Measurements from ENCODE around the gene RIPPLY2.
A peak's percentile ranks its signal among the peaks of the same experiment; 100 is the strongest.

Gene RIPPLY2

GRCh38 chr6:83859410-83860358 is 6.5 kb downstream of the RIPPLY2 start, which contains the start of gene CYB5R4:
TSS of gene CYB5R4 (plus strand) at chr6:83859689. CDS start at chr6:83859783, 94 bp downstream.
- peak; percentile 86 to 90 for DNase-seq (ENCODE audit: extremely low read depth in 1 of 2, low read depth in 1 of 2)

GRCh38 chr6:83860359-83860755 is 7.2 kb downstream of the RIPPLY2 start:
- DNase-seq (ENCODE audit: extremely low read depth in 1 of 2, low read depth in 1 of 2), result no peak

DNA sequence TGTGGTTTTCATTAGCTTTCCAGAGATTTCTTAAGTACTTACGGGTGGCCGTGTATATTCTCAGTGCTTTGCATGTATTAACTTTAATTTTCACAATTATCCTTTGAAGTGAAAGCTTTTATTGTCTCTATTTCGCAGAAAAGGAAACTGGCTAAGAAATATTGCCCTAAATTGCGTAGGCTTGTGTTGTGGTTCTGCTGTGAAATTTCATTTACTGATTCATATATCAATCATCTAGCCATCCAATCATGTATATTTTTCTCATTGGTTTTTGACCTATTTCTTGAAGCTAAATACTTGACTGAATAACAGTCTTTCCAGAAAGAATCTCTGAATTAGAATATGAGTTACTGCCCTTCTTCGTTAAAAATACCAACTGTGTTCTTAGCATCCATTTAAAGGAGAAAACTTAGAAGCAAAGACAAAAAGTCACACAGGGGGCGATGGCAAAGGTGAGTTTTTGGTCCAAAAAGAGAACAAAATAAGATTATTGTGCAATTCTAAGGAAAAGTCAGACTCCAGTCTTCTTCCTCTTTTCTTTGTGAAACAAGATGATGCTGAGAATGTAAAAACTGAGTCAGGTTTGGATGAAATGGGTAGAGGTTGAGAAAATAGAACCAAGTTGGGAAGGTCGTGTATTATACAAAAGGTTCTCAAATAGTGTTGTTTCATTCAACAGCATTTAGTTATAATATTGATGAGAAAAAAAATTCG is 7.8 kb downstream of the RIPPLY2 start:
- no peak for DNase-seq (ENCODE audit: extremely low read depth in 1 of 2, low read depth in 1 of 2)

GRCh38 chr6:83862776-83863471 is 9.8 kb downstream of the RIPPLY2 start:
- DNase-seq (ENCODE audit: extremely low read depth in 1 of 2, low read depth in 1 of 2), result no peak

- no peak for DNase-seq (ENCODE audit: extremely low read depth in 1 of 2, low read depth in 1 of 2)
Observed at GRCh38 chr6:83867043-83867442, 13.9 kb downstream of the RIPPLY2 start.

- no peak for DNase-seq (ENCODE audit: extremely low read depth in 1 of 2, low read depth in 1 of 2)
Observed at GRCh38 chr6:83867527-83868161, 14.5 kb downstream of the RIPPLY2 start.

DNA sequence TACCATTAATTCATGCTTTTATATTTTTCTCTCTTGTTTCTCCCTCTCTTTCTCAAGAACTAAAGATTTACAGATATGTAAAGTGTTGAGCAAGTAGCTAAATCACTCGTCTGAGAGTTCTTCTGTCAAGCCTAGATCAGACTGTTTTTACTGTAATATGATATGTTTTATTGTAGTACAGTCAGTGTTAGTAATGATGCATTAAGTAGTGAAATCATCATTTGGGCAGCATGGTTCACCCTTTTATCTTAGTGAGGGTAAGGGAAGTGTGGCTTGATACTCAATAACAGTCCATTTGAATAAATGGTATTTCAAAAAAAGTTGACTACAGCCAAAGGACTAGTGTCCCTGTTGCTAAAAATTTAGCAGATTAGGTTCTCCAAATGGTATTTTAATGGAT is 15.5 kb downstream of the RIPPLY2 start:
- no peak for DNase-seq (ENCODE audit: extremely low read depth in 1 of 2, low read depth in 1 of 2)

DNA sequence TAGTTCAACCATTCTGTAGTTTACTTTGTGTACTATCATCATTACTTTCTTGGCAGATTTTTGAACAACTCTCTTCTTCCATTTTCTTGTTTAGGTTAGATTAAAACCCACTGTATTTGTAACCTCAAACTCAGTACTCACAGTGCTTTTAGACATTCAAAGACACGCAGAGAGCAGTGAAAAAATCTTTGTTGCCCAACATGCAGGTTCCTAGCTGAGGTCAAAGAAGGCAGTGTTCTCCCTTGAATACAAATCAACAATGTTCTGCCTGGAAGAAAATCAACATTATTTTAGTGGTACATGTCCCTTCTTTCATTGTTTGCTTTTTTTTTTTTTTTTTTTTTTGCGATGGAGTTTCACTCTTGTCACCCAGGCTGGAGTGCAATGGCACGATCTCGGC is 17.5 kb downstream of the RIPPLY2 start:
- no peak for DNase-seq (ENCODE audit: extremely low read depth in 1 of 2, low read depth in 1 of 2)

DNA sequence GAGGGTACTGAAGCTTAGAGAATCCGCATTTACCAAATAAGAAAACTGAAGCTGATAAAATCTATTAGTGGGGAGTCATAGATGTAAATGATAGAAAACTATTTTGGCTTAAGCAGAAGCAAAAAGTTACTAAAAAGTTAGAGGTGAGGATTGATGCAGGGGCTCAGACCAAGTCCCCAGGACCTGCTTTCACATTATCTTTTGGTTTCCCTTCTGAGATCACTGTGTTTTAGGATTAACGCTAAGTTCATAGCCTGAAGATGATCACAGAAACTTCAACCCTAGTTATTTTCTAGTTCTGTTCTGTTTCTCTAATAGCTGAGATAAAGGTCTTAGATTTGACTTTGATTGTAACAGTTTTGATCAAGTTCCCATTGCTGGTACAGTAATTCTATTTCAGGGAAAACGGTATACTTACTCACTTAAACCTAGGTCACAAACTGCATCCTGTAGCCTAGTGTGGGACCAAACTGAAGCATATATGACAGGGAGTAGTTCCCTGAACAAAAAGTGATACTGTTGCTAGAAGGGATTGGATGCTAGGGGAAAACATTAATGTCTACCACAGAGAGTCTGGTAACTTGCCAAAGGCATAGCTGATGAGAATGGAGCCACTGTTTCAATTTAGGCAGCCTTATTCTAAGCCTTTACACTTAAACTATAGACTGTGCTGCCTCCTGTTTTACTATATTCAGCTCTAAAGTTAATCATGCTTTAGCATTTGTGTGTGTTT is 19.4 kb downstream of the RIPPLY2 start:
- no peak for DNase-seq (ENCODE audit: extremely low read depth in 1 of 2, low read depth in 1 of 2)

- DNase-seq (ENCODE audit: extremely low read depth in 1 of 2, low read depth in 1 of 2), result no peak
Observed at GRCh38 chr6:83873869-83874268, 20.7 kb downstream of the RIPPLY2 start.

DNA sequence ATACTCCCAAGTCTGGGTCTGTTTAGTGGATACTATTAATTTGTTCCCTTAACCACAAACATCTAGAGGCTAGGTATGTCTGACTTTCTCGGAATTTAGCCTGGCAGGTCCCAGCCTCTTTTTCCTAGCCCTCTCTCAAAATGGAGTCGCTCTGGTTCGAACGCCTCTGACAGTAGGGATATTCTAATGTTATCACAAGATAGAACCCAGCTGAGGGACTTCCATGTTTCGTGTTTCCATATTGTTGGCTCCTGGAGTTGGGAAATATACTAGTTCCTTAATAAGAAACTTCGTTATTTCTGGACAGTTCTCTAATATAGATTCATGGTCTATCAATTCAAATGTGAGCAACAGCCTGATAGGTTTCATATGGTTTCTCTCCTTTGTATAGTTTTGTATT is 22.7 kb downstream of the RIPPLY2 start:
- DNase-seq (ENCODE audit: extremely low read depth in 1 of 2, low read depth in 1 of 2), result no peak

GRCh38 chr6:83878902-83879644 is 25.9 kb downstream of the RIPPLY2 start:
- DNase-seq (ENCODE audit: extremely low read depth in 1 of 2, low read depth in 1 of 2), result no peak

DNA sequence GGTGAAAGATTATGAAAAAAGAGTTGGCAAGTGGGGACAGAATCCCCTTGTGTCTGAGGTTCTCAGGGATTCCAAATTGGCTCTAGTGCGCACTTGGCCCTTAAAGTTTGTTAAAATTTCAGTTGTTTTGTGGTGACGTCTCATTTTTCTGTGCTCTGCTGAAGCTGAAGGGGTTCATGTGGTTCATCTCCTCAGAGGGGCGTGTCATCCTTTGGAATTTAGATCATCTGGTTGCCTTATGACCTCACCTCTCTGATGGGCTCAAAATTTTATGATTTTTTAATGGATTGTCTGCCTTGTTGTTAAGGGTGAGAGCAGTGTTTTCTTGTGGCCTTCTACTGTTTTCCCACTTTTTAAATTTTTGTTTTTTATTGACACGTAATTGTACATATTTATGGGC is 26.6 kb downstream of the RIPPLY2 start:
- DNase-seq (ENCODE audit: extremely low read depth in 1 of 2, low read depth in 1 of 2), result no peak

GRCh38 chr6:83883240-83883639 is 30.1 kb downstream of the RIPPLY2 start:
- DNase-seq (ENCODE audit: extremely low read depth in 1 of 2, low read depth in 1 of 2), result no peak

- no peak for DNase-seq (ENCODE audit: extremely low read depth in 1 of 2, low read depth in 1 of 2)
Observed at GRCh38 chr6:83884523-83884922, 31.4 kb downstream of the RIPPLY2 start.

DNA sequence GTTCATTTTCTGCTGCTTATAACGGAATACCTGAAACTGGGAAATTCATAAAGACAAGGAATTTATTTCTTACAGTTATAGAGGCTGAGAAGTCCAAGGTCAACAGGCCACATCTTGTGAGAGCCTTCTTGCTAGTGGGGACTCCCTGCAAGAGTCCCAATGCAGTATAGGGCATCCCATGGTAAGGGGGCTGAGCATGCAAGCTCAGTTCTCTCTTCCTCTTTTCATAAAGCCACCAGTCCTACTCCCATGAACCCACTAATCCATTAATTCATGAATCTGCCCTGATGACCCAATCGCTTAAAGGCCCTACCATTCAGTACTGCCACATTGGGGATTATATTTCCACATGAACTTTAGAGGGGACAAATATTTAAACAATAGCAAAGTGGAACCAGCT is 32.8 kb downstream of the RIPPLY2 start:
- DNase-seq (ENCODE audit: extremely low read depth in 1 of 2, low read depth in 1 of 2), result no peak

DNA sequence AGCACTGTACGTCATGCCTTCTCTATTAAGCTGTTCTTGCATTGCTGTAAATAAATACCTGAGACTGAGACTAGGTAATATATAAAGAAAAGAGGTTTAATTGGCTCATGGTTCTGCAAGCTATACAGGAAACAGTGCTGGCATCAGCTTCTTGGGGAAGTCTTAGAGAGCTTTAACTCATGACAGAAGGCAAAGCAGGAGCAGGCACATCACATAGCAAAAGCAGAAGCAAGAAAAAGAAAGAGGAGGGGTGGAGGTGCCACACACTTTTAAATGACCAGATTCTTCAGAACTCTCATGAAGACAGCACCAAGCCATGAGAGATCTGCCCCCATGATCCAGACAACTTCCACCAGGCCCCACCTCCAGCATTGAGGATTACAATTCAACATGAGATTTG is 36.5 kb downstream of the RIPPLY2 start:
- no peak for DNase-seq (ENCODE audit: extremely low read depth in 1 of 2, low read depth in 1 of 2)

GRCh38 chr6:83890520-83890919 is 37.4 kb downstream of the RIPPLY2 start:
- DNase-seq (ENCODE audit: extremely low read depth in 1 of 2, low read depth in 1 of 2), result no peak

DNA sequence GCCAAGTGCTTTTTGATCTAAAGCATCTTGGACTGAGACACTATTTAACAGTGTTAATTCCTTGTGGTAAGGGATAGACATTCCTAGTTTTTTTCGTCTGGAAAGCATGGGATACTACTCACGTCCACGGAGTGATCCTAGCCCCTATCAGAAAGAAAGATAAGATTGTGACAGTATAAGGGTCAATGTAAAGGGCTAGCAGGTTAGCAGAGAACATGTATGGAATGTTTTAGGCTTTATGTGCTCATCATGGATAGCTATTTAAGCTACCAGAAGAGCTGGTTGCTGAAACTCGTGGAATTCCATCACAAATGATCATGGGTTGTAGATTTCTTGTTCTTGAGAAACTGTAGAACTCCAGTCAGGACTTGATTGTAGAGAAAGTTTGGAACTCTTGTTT is 38.4 kb downstream of the RIPPLY2 start:
- no peak for DNase-seq (ENCODE audit: extremely low read depth in 1 of 2, low read depth in 1 of 2)

GRCh38 chr6:83893024-83893423 is 39.9 kb downstream of the RIPPLY2 start:
- no peak for DNase-seq (ENCODE audit: extremely low read depth in 1 of 2, low read depth in 1 of 2)

Data from stimulated activated CD8-positive, alpha-beta memory T cell treated with anti-CD3 and anti-CD28 coated beads, Interleukin-7, amount 100 ng/mL, for 48 hours (primary cell).